Hematopoietic multipotent progenitor cell treated with erythropoietin and hydrocortisone succinate and interleukin-3 and kit ligand, for 15 days (in vitro differentiated cells): ENCODE measurements around the gene CSNK1D.
A peak's percentile ranks its signal among the peaks of the same experiment; 100 is the strongest.
"Not testable (repeated sequence)": the region's sequence is repeated elsewhere in the genome, so short reads cannot be mapped to it uniquely, and the experiment has no call there.

Source experiments
- DNase-seq: peaks from one replicate; pipeline ENCODE4 v3.0.0-alpha.2; 2015; ENCODE audit warnings: low spot score

The CSNK1D gene

GRCh38 chr17:82272495-82273326 is 789 bp downstream of the CSNK1D start:
- peak; percentile 15 for DNase-seq

- DNase-seq, result no peak
Observed at GRCh38 chr17:82271401-82271800, 2.1 kb downstream of the CSNK1D start.

- DNase-seq, result no peak
Observed at GRCh38 chr17:82270651-82271050, 2.8 kb downstream of the CSNK1D start.

DNA sequence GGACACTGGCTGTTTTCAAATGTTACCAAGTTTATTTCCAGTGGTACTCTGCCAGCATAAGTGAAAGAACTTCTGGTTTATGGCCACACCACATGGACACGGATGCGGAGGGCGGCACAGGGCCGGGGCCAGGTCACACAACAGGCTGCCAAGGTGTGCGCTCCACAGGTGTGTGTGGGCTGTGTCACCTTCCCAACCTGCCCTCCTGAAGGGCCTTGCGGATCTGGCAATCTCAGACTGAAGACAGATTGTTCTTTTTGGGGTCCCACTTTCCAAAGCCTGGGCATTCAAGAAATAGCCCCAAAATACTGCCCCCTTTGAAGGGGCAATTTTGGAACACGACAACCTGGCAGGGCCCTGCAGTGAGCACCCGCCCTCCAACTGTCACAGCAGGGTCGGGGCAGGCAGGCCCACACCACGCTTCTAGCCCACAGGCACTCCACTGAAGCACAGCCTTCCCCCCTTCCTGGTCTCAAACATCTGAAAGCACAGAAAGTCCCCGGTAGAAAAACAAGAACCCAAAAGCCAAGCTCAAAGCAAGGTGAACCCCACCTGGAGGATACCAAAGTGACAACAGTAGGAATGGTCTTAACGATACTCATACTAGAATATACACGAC is 3.5 kb downstream of the CSNK1D start:
- DNase-seq, result no peak

GRCh38 chr17:82269138-82269881 is 4.2 kb downstream of the CSNK1D start:
- no peak for DNase-seq

DNA sequence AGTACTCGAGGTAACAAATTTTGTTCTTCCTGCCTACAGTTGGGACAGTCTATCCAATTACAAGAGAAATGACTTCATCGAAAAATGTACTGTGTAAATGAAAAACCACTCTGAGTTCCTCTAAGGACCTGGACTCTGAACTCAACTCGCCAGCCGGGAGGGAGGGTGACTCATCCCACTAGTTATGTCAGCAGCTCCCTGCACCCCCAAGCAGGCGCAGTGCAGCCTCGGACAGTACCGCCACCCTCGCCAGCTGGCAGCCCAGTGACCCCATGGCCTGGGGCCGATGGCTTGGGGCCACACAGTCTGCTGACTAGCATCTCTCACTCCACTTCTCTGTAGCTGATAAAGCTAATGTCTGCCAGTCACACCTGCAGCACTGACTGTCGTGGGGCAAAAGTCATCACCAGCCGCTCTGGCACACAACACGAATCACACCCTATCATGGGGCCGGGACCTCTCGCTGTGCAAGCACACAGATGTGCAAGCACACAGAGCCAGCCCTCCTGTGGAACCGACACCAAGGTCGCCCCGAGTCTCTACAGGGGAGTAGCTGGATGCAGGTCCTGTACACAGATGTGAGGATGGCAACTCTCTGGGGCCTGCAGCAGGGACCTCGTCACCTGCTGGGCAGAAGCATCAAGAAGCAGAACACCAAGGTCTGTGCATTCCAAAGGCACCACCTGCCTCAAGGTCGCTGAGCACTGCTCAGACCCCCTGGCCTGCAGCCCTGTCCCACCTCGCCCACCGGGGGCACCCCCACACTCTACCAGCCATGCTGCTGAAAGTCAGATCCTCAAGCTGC is 5.7 kb downstream of the CSNK1D start:
- peak; percentile 50 for DNase-seq

DNA sequence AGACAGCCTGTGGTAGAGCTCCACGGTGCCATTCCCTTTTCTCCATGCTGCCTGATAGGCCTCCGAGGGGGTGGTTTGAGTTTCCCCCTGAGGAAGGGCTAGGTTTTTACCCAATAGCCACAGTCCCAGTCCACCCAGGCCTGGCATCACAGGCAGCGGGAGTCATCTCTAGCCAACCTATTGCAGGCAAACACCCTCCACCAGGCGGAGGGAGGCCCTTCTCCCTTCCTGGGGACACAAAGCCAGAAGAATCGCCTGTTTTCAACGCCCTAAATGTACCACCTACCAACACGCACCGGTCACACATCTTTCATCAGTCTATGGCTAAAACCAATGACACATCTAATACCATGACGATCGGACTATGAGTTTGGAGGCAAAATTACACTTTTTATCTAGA is 7.4 kb downstream of the CSNK1D start:
- no peak for DNase-seq

- DNase-seq, result no peak
Observed at GRCh38 chr17:82263641-82264040, 9.9 kb downstream of the CSNK1D start.

- no peak for DNase-seq
Observed at GRCh38 chr17:82262344-82262743, 11.2 kb downstream of the CSNK1D start.

DNA sequence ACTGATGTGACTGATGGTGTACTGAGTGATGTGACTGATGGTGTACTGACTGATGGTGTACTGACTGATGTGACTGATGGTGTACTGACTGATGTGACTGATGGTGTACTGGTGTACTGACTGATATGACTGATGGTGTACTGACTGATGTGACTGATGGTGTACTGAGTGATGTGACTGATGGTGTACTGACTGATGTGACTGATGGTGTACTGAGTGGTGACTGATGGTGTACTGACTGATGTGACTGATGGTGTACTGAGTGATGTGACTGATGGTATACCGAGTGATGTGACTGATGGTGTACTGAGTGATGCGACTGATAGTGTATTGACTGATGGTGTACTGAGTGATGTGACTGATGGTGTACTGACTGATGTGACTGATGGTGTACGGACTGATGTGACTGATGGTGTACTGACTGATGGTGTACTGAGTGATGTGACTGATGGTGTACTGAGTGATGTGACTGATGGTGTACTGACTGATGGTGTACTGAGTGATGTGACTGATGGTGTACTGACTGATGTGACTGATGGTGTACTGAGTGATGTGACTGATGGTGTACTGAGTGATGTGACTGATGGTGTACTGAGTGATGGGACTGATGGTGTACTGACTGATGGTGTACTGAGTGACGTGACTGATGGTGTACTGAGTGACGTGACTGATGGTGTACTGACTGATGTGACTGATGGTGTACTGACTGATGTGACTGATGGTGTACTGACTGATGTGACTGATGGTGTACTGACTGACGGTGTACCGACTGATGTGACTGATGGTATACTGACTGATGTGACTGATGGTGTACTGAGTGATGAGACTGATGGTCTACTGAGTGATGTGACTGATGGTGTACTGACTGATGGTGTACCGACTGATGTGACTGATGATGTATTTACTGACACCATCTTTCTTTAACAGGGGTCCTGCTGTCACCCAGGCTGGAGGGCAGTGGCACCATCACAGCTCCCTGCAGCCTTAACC is 13.2 kb downstream of the CSNK1D start:
- DNase-seq, result not testable (repeated sequence)

GRCh38 chr17:82258555-82258954 is 14.9 kb downstream of the CSNK1D start:
- DNase-seq, result no peak

DNA sequence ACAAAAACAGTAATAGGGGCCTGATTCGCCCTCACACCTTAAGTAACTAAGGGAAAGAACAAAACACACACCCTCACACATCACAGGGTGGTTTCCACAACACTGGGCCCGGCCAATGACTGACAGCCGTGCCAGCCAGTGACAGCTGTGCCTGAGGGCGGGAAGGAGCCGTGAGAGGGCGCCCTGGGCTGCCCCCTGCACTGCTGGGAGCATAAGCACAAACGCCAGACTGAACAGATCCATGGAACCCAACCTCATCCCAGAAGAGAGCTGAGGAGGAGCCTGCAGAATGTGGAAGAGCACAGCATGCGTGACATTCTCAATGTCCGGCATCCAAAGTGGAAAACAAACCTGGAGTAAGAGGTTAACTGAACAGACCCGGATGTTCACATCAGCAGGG is 16.0 kb downstream of the CSNK1D start:
- no peak for DNase-seq

DNA sequence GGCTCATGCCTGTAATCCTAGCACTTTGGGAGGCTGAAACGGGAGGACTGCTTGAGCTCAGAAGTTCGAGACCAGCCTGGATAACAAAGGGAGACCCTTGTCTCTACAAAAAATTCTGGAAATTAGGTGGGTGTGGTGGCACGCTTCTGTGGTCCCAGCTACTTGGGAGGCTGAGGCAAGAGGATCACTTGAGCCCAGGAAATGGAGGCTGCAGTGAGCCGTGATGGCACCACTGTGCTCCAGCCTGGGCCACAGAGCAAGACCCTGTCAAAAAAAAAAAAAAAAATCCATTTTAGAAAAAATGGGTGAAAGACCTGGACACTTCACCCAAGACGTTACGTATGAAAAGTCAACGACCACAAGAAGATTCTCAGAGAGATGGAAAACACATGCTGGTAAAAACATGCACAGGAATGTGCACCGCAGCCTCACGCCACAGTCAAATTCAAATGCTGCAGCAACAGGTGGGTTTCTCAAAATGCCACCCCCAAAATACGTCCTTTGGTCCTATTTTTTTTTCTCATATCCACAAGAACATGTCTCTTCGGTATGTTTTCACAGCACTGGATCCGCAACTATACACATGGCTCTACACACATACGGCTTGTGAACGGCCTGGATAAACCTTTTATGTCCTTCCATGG is 17.1 kb downstream of the CSNK1D start:
- no peak for DNase-seq

DNA sequence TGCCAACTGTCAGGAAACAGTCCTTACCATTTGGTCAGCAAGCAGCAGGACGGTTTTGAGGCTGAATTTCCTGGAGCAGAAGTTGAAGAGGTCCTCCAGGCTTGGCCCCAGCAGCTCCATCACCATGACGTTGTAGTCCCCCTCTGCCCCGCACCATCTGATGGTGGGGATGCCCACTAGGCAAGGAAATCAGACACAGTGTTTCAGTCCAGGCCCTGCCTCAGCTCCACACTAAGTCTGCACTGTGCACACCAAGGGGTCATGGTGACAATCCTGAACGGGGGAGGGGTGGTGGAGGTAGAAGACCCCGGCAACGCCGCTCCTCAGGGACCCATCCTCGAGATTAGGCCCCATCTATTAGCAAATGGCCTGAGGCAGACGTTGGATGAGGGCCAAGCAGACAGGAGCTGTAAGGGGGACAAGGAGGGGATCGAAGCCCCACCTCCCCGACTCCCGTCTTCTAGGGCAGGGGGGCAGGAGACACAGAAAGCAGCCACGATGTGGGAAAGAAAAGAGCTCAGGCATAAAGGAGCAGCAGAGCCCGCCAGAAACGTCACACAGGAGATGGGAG is 18.0 kb downstream of the CSNK1D start:
- no peak for DNase-seq

GRCh38 chr17:82254746-82255145 is 18.8 kb downstream of the CSNK1D start:
- not testable (repeated sequence) for DNase-seq

DNA sequence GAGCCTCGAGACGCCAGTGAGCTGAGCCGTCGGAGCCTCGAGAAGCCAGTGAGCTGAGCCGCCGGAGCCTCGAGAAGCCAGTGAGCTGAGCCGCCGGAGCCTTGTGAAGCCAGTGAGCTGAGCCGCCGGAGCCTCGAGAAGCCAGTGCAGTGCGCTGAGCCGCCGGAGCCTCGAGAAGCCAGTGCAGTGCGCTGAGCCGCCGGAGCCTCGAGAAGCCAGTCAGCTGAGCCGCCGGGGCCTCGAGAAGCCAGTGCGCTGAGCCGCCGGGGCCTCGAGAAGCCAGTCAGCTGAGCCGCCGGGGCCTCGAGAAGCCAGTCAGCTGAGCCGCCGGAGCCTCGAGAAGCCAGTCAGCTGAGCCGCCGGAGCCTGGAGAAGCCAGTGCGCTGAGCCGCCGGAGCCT is 19.4 kb downstream of the CSNK1D start:
- not testable (repeated sequence) for DNase-seq

DNA sequence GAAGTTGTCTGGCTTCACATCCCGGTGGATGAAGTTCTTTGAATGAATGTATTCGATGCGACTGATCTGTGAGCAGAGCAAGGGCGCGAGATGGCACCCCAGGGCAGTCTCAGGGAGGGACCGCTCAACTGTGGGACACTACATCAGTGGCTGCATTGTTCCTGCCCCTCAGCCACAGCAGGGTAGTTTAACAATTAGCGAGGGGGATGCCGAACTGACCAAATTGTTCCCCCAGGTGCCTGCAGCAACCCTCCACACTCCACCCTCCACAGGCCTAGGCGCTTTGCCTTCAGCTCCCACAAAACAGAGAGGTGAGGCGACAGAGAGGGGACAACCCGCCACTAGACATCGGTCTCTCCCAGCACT is 20.3 kb downstream of the CSNK1D start:
- no peak for DNase-seq

DNA sequence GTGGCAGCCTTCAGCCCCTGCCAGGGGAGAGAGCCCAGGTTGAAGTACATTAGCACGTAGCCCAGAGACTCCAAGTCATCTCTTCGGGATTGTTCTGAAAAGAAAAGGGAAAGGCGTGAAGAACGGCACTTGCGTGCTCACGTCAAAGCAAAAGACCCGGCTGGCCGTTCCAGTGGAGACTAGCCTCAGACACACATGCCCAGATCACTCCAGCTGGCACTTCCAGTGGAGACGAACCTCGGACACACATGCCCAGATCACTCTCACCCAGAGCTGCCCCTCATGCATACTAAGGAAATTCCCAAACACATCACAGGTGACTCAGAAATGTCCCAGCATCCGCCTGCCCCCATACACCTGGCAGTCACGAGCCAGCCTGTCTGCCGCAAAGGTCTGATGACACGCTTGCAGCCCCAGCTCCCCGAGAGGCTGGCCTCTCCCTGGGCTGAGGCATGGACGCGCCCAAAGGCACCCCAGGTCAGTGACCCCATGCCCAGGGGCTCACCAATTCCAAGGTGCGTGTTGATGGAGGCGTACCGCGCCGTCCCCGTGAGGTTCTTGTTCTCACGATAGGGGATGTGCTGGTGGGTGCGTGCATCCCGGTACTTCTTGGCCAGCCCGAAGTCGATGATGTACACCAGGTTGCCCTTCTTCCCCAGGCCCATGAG is 20.9 kb downstream of the CSNK1D start:
- DNase-seq, result no peak

- DNase-seq, result no peak
Observed at GRCh38 chr17:82250868-82251500, 22.5 kb downstream of the CSNK1D start.
